Neural progenitor cell (in vitro differentiated cells): Measurements from ENCODE around the gene PARD3B.

Experiments
- EZH2 ChIP-seq: fragments of 200-600 bp; sonication (generic); IDR thresholded peaks from 2 replicates; pipeline ENCODE4 v1.6.1; 2017; ENCODE audit warnings: antibody characterized with exemption, mild to moderate bottlenecking, moderate library complexity
- TF ChIP-seq, protein P1 (sequence below): fragments of 200-600 bp; sonication (generic); IDR thresholded peaks from 2 replicates; pipeline ENCODE4 v1.5.1; 2017; ENCODE audit warnings: antibody characterized with exemption, mild to moderate bottlenecking

DNA sequence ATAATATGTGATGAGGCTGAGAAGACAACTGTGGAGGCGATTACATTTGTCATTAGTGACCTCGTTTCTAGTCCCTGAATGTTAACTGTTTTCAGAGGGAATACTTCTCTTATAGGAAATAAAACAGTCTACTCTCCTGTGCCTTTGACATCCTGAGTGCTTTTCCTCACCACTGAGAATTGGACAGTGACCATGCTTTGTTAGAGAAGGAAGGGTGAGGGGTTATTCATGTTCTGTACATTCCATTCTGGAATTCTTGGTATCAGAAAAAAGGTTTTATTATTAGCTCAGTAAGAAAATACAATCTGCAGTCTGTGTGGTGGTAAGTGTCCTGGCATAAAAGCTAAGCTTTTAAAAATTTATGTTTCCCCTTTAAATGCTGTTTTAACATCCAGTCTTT is 58.8 kb downstream of the PARD3B start:
- TF ChIP-seq, protein P1, sequence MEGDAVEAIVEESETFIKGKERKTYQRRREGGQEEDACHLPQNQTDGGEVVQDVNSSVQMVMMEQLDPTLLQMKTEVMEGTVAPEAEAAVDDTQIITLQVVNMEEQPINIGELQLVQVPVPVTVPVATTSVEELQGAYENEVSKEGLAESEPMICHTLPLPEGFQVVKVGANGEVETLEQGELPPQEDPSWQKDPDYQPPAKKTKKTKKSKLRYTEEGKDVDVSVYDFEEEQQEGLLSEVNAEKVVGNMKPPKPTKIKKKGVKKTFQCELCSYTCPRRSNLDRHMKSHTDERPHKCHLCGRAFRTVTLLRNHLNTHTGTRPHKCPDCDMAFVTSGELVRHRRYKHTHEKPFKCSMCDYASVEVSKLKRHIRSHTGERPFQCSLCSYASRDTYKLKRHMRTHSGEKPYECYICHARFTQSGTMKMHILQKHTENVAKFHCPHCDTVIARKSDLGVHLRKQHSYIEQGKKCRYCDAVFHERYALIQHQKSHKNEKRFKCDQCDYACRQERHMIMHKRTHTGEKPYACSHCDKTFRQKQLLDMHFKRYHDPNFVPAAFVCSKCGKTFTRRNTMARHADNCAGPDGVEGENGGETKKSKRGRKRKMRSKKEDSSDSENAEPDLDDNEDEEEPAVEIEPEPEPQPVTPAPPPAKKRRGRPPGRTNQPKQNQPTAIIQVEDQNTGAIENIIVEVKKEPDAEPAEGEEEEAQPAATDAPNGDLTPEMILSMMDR = no peak
- TF ChIP-seq EZH2 = no peak
